ENCODE data around the gene DCAKD.

The DCAKD gene

DNA sequence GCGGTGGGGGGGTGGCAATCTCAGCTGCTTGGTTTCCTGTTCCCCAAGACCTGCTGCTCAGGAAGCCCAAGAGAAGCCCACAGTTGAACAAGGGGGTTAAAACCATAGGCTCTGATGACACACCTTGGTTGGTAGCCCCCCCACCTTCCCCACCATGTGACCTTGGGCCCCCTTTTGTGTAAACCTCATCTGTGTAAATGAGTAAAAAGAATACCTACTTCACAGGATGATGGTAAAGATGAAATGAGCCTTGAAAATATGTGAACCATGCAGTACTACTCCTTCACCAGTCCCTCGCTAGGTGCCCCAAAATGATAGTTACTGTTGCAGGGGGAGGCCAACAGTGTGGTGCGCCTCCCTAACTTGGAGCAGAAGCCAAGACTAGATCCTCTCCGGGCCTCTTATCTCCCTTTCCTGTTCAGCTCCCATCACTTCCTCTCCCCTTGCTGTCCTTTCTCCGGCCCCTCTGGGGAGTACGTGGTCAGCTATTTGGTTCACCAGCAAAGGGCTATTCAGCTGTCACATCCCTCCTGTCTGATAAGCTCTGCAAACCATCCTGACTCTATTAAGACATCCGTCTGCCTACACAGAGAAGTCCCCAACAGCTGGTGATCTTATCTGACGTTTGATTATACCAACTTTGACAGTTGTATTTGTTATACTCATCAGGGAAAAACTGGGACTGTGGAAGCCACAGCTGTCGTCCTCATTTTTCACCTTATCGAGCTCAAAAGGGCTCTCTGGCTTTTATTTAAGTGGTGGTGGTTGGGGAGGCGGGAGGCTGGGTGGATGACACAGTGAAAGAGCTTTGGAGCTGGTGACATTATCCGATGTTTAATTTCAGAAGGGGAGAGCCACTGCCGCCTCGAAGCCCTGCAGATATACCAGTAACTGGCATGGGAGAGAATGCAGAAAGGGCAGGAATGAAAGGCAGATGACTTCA is 19.9 kb downstream of the DCAKD start:
- DNase-seq (ENCODE audit: low spot score), result no peak

DNA sequence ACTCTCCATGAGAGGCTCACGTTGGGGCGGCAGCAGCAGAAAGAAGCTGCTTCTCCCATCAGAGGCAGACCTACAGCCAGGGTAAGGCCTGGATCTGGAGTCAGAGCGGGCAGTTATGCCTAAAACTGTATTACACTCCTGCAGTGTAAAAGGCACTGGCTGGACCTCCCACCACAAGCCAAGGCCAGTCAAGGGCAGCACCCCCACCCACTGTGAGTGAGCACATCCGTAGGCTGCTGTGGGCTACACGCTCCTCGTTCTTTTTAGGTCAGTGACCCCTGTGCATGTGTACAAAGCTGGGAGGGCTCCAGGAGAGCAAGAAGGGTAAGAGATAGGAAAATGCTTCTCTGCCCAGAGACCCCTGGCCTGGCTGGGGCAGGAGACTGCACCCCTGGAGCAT is 20.7 kb downstream of the DCAKD start:
- DNase-seq (ENCODE audit: low spot score), result no peak

DNA sequence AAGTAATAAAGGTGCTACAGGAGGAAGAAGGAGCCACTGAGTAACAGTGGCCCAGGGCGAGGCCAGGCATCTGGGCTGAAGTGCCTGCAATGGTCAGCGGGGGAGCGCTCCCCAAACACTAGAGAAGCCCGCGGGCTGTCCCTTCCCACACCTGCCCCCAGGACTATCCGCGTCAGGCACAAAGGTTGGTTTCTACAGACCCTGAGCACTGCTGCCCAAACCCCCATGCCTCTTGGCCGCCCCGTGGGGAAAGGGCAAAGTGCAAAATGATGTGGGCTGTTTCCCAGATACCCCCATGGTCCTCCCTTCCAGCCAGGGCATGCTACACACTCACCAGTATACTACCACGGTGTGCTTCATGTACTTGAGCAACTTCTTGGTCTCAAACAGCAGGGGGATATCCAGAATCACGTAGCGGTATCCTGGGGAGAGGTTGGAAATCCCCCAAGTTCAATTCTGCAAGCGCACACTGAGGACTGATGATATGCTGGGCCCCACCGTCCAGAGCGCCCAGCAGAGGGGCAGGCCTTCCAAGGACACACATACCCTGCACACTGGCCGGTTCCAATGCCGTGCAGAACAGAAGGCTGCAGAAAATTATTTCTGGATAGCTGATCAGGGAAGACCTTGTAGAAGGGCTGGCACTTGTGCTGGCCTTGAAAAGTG is 21.5 kb downstream of the DCAKD start:
- no peak for DNase-seq (ENCODE audit: low spot score)

DNA sequence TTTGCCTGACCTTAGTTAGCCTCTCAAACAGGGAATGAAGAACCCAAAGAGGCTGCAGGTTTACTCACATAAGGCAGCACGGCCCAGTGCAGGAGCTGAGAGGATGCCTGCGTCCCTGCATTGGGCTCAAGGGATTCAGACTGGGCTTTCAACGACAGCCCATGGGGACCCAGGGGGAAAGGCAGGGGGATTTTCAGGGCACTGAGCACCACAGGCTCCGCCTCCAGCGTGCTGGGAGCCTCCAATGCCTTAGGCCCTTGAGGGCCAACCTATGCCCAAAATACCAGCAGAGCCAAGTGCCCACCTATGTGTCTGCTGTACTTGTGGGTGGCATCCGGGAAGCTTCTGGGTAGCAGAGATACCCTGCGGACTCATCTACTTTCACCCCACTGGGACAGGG is 22.3 kb downstream of the DCAKD start:
- no peak for DNase-seq (ENCODE audit: low spot score)

DNA sequence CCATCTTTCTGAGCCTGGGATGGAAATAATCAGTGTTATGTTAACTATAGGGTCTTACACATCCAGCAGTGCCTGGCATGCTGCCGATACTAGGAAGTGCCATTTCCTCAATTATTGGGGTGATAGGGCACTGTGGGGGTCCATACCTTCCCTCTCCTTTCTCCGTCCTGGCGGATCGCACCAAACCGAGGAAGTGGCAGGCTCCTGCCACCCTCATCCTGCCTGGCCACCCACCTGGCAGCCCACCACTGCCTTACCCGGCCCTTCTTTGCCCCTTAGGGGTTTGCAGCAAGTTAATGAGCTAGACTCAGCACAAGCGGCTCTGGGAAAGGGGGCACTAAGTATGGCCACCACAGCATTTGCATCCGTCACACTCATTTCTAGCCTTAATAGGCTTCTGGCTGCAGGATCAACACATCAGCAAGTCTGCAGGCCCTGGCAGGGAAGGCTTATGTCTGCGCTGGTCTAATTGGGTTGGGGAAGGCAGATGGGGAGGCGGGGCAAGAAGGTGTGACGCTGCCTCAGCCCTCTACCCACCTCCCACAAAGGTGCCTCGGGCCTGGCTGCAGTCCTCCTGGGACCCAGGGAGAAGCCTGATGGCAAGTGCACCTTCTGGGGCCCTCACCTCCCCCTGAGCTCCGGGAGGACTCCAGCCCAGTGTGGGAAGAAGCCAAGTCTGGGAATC is 28.6 kb downstream of the DCAKD start:
- DNase-seq (ENCODE audit: low spot score), result no peak

DNA sequence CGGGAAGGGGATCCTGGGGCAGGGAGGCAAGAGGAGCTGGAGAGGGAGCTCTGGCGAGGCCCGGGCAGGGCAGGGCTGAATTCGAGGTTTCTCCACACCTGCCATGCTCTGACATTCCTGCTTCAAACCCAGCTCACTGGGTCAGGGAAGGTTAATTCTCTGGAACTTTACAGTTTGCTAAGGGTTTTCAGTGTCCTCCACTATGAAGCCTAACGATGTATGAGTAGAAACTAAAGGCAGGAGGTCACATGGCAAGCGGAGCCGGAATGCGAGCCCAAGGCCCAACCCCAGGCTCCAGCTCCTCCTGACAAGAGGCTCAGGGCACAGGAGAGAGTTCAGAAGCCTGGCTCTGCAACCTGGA is 29.2 kb downstream of the DCAKD start:
- no peak for DNase-seq (ENCODE audit: low spot score)

DNA sequence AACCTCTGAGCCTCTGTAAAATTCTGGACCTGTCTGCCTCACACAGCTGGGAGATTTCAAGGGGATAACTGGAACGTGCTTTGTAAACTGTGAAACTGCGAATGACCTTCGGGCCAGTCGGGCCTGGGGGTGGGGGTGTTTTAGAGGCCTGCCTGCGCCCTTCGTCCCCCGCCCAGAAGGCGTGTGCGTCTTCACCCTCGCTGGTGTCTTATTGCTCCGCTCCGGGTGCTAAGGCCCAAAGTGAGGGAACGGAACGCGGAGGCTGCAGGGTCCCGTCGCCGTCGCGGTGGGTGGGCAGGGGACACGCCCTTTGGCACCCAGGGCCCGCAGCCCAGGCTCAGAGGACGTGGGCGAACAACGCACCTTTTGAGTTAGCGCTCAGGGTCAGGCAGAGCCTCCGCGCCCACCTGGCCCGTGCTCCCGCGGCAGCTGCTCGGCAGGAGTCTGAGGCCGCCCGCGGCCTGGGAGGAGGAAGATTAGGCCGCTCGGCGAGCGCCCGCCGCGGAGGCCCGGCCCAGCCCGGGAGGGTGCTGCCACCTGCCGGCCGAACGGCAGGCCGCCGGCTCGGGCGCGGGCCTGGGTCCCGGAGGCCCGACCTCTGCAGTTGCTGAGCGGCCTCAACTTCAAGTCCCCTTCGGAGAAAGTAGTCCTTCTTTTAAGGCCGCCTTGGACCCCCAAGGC is 29.7 kb downstream of the DCAKD start:
- DNase-seq (ENCODE audit: low spot score), result no peak

DNA sequence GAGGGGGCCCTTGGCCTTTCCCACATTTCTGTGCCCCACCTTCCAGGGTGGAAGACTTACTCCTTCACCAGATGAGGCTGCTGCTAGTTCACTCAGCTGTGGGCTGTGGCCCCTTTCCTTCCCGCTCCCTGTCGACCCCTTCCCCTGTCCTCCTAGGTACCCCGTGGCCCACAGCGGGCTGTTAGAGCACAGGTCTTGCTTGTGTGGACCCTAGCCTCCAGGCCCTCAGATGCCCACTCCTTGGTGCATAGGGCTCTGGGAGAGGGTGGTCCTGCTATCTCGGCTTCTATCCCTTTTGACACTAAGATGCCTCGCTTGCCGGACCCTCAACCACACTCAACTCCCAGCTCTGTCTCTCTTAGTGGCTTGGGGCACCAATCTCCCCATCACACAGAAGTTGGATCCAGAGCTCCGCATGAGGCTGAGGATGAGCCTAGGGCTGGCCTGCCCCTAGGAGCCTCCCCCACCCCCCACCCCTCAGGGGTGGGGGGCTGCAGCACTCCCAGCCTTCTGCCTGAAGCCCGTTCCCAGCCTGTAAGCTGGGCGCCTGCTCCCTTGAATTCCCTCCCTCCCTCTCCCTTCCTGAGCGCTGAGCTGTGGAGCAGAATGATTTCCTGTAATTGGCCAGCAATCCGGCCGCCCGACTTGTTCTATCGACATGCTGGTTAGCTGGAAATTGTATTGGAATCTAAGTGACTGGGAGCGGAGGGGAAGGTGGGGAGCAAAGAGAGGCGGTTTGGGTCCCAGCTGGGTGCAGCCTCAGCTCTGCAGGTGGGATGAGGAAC is 30.9 kb downstream of the DCAKD start:
- DNase-seq (ENCODE audit: low spot score), result no peak

DNA sequence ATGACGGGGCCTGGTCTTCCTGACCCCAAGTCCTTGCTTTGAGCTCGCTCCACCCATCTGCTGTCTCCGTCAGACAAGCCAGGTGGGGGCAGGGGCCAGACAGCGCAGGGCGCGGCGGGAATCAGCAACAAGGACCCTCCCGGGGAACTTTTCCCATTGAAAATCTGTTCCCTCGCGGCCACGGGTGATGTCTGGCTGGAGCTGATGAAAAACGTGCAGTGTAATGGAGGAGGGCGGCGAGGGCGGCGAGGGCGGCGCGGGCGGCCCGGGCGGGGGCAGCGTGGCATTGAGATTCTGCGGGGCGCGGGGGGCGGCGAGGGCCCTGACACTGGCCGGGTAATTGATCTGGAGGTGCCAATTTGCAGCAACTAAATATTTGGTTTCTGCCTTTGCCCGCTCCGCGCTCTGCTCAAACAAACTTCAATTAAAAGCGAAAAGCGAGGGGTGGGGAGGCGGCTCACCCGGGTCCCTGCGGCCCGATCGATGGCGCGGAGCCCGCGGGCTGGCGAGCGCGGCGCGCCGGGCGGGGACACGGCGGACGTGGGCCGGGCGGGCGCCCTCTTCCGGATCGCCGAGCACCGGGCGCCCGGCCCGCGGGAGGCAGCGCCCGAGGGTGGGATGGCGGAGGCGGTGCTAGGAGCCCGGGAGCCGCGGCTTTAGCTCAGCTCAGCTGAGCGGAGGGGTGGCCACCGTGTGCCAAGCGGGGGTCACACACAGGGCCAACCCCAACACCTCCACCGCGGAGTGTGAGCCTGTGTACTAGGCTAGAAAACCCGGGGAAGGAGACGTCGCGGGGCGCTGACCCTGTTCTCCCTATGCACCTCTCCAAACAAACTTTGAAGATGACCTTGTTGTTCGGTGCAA is 32.4 kb downstream of the DCAKD start:
- DNase-seq (ENCODE audit: low spot score), result peak; percentile 44

DNA sequence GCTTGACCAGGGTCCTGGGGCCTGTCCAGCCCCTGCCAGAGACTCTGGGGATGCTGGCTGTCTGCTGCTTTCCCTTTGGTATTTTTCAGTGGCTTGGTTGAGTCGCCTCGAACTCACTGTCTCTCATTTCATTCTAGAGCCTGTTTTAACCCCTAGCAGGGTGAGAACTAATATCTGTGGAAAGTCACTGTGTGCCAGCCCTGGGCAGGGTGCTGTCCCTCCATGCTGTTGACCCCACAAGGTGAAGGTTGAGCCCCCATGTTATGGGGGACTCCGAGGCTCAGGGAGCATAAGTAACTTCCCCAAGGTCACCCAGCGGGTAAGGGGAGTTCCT is 33.0 kb downstream of the DCAKD start:
- no peak for DNase-seq (ENCODE audit: low spot score)

DNA sequence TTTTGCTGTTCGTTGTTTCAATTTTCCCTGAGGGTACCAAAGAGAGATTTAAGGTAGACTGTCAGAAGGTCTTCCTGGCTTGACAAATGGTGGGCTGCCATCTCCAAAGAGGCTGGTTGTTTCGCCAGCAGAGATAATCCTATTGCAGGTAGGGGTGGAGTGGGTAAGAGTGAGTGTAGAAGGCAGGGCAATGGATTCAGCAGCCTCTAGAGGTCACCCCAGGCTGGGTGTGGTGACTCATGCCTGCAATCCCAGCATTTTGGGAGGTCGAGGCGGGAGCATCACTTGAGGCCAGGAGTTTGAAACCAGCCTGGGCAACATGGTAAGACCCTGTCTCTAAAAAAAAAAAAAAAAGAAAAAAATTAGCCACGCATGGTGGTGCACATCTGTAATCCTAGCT is 34.6 kb downstream of the DCAKD start:
- no peak for DNase-seq (ENCODE audit: low spot score)

DNA sequence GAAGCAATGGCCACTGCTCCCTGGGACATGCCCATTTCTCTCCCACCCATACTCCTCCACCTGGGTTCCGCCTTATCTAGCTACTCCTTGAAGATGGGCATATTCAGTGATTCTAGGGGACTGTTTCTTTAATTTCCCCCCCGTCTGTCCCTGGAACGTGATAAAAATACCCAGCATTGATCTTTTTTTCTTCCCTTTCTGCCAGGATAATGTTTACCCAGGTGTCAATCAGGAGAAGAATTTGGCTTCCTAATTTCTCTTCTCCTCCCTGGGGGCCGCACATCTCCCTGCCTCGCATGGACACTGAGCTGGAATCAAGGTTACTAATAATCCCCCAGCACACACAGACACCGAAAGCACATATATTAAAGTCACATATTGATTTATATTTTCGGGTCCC is 35.2 kb downstream of the DCAKD start:
- no peak for DNase-seq (ENCODE audit: low spot score)

DNA sequence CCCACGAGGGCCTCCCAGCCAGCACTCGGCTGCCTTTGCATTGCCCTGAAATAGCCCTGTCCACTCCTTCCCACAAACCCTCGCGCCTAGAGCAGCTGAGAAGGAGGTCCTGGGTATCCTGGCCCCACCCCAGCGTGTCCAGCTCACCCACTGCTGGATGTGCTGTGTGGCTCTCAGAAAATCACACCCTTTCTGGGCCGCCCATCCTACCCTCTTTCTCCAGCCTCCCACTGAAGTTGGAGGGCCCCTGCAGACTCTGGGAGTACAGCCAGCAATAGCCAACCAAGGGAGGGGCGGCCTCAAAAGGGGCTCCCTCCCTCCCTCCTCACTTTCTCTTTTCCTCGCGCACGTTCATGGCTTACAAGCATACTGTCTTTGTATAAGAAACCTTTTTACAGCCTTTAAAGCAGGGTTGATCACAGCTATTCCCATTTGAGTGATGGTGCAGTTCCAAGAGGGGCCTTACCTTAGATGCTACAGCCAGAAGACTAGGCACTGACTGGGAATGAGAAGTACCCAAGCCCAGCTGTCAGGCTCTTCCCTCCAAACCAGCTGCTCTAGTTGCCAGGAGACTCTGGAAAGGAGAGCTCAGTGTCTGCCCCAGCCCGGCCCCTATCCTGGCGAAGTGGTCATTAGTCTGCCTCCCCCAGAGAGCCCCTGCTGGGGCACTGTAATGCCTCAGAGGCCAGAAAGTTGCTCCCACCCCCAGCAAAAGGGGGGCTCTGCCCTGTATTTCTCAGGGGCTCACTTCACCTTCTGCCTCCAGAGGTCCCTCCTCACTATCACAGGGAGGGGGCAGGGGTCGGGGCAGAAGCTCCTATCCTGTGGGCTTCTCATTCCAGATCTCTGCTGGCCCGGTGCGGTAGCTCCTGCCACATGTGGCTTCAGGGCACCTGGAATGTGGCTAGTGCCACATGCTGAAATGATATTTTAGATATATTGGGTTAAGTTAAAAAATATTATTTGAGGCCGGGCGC is 38.1 kb downstream of the DCAKD start:
- peak; percentile 21 for DNase-seq (ENCODE audit: low spot score)

DNA sequence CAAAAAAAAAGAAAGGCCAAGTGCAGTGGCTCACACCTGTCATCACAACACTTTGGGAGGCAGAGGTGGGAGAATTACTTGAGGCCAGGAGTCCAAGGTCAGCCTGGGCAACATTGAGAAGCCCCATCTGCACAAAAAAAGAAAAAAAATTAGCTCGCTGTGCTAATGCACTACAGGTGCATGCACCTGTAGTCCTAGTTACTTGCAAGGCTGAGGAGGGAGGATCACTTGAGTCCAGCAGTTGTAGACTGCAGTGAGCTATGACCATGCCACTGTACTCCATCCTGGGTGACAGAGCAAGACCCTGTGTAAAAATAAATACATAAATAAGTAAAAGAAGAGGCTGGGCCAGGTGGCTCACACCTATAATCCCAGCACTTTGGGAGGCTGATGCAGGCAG is 39.7 kb downstream of the DCAKD start:
- DNase-seq (ENCODE audit: low spot score), result no peak

DNA sequence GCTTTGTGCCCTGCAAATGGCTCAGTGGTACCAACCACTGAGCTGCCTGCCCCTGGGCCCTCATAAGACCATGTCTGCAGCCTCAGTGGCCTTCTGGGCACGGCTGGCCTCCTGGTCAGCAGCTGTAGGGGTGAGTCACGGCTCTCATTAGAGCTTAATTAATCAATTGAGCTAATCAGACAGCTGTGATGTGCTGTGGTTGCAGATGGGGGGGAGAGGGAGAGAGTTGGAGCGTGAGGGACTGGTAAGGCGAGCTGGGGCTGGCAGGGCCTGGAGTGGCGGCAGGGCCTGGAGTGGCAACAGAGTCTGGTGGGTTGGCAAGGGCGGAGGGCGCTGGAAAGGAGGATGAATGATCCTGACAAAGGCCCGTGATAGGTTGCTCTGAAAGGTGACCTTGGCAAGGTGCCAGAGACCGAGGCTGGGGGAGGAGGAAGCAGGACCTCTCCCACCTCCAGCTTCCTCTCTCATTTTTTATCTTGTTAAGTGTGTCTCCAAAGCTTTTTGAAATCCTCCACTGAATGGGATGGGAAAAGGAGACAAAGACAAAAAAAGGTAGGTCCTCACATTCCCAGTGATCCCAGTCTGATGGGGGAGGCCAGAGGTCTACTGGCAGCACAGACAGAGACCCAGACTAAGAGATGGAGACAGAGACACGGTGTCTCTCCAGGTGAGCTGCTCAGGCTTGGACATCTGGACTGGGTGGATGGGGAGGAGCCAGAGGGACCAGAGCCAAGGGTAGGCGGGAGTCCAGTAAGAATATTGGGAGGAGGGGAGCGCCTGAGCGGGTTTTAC is 41.6 kb downstream of the DCAKD start:
- DNase-seq (ENCODE audit: low spot score), result no peak

DNA sequence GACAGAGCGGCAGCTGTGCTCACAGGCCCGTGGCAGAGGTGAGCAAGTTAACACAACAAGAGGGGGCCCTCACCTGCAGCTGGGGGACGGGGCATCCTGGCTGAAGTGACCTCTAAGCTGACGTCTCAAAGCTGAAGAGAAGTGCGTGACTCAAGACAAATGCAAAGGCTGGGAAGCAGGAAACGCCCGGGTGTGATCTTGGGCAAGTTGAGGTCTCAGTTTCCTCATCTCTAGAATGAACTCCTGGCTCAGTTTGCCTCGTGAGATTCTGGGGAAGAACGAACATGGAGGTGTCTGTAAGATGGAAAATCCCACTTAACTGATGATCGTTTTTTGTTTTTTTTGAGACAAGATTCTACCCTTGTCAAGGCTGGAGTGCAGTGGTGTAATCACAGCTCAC is 43.2 kb downstream of the DCAKD start:
- DNase-seq (ENCODE audit: low spot score), result no peak

DNA sequence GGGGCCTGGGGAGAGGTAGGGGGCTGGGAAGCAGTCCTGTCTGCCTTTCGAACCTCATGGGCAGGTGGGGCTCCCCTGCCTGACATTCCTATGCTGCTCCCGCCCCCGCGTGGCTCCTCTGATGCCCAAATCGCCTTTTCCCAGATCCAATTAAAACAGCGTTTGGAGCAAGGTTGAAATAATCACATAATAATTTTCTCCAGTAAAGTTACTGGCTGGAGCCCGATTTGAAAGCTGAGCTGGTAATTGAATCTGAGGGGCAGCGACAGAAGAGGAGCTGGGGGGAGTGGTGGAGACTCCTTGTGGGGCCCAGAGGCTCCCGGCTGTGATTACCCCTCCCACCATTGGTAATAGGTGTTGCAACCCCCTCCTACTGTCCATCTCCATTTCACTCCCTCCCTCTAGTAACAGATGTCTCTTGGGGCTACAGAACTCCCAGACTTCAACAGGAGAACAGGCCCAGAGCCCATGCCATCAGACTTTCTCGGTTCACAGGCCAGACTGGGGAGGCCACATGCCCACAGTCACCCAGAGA is 44.4 kb downstream of the DCAKD start:
- no peak for DNase-seq (ENCODE audit: low spot score)

DNA sequence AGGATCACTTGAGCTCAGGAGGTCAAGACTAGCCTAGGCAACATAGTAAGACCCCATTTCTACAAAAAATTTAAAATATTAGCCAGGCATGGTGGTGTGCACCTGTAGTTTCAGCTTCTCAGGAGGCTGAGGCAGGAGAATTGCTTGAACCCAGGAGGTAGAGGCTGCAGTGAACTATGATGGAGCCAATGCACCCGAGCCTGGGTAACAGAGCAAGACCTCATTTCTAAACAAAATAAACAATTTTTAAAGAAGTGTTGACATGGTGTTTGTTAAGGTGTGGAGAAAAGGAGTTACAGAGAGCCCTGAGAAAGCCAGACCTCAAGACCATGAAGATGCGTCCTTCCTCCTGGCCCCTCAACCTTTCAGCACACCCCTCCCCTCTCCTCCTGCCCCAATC is 45.7 kb downstream of the DCAKD start:
- no peak for DNase-seq (ENCODE audit: low spot score)
